Activated B cell treated with CpG ODN at 0.5 μM for 24 hours (primary cell): Measurements from ENCODE around the gene PITPNM1. TPM values are rescaled to one million over a fixed set of nuclear protein-coding genes. Genes with fewer than 3 reads are reported as not detected.

ENCODE experiments used
- ATAC-seq: fragments of 200-7000 bp; cut with Tn5 transposase; one replicate; pipeline ENCODE4 v1.10.0; 2021; ENCODE audit warnings: low read depth, mild to moderate bottlenecking, moderate library complexity
- CTCF ChIA-PET: fragments of 350-600 bp; sonication (Branson Sonifier 250); formaldehyde crosslinking; loops from one replicate; lab custom pipeline; 2021; ENCODE audit warnings: antibody characterized with exemption; lab: Charles Lee
- POLR2A ChIA-PET: fragments of 350-600 bp; sonication (Branson Sonifier 250); formaldehyde crosslinking; loops from one replicate; lab custom pipeline; 2021; ENCODE audit warnings: antibody characterized with exemption; lab: Charles Lee
- DNase-seq: peaks from one replicate; pipeline ENCODE4 v3.0.0; 2022
- H3K27ac Mint-ChIP-seq: one replicate; pipeline ENCODE4 v1.8.0; 2020; ENCODE audit warnings: mixed read lengths
- H3K27me3 Mint-ChIP-seq: one replicate; pipeline ENCODE4 v1.8.0; 2021; ENCODE audit warnings: mixed read lengths
- H3K36me3 Mint-ChIP-seq: one replicate; pipeline ENCODE4 v1.8.0; 2021; ENCODE audit warnings: low read depth, mixed read lengths
- H3K4me1 Mint-ChIP-seq: one replicate; pipeline ENCODE4 v1.8.0; 2021; ENCODE audit warnings: mixed read lengths
- H3K4me3 Mint-ChIP-seq: one replicate; pipeline ENCODE4 v1.8.0; 2020; ENCODE audit warnings: mild to moderate bottlenecking, mixed read lengths
- H3K9me3 Mint-ChIP-seq: one replicate; pipeline ENCODE4 v1.8.0; 2020; ENCODE audit warnings: mixed read lengths
- intact Hi-C: fragments of 100-400 bp; cut with micrococcal nuclease; formaldehyde crosslinking; loops from one replicate; pipeline ENCODE4 v1.15.1; 2024
- total RNA-seq: library from RNA; stranded (reverse); gene quantifications from 2 replicates; pipeline ENCODE4 v1.2.3, GENCODE V29; 2022
- TF ChIP-seq, protein P1 (sequence below): fragments of 200-600 bp; IDR thresholded peaks from one replicate; pipeline ENCODE4 v1.8.0; 2022; ENCODE audit warnings: antibody characterized with exemption, mild to moderate bottlenecking

Gene PITPNM1
- total RNA-seq, 1 donor from 2014 or later: 111 TPM

- POLR2A ChIA-PET: interaction anchor here (0.6 to 11.1 kb wide), 5 partner anchors 9 to 90 kb away, joined by 3 to 189 read pairs (median 3); partner anchors contain the start of genes AIP, PPP1CA and PTPRCAP
- Mint-ChIP-seq H3K36me3 (peaks cover 81% of the 10 kb centered on the region), H3K9me3 (no peaks in the 10 kb centered on the region)
These were observed 13.7 kb downstream of the PITPNM1 start for GRCh38 chr11:67491276-67492068.

GRCh38 chr11:67490727-67491065 is 14.5 kb downstream of the PITPNM1 start:
- Mint-ChIP-seq H3K4me1 (peaks cover 26% of the 10 kb centered on the region), H3K4me3 (no peak overlapping the region), H3K9me3 (no peaks in the 10 kb centered on the region), H3K36me3 (peaks cover 80% of the 10 kb centered on the region), H3K27ac (peak overlapping the region; percentile 57), H3K27me3 (no peaks in the 10 kb centered on the region)
- ChIA-PET POLR2A (interaction anchor here (0.6 to 11.1 kb wide), 5 partner anchors 8 to 89 kb away, joined by 3 to 189 read pairs (median 4); partner anchors contain the start of genes AIP, PPP1CA and PTPRCAP), CTCF (no interaction called here)
- intact Hi-C loops: no loop called here
- no peak for ATAC-seq
- DNase-seq: no peak
- TF ChIP-seq, protein P1, sequence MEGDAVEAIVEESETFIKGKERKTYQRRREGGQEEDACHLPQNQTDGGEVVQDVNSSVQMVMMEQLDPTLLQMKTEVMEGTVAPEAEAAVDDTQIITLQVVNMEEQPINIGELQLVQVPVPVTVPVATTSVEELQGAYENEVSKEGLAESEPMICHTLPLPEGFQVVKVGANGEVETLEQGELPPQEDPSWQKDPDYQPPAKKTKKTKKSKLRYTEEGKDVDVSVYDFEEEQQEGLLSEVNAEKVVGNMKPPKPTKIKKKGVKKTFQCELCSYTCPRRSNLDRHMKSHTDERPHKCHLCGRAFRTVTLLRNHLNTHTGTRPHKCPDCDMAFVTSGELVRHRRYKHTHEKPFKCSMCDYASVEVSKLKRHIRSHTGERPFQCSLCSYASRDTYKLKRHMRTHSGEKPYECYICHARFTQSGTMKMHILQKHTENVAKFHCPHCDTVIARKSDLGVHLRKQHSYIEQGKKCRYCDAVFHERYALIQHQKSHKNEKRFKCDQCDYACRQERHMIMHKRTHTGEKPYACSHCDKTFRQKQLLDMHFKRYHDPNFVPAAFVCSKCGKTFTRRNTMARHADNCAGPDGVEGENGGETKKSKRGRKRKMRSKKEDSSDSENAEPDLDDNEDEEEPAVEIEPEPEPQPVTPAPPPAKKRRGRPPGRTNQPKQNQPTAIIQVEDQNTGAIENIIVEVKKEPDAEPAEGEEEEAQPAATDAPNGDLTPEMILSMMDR: no peak

More at GRCh38 chr11:67491276-67492068, 13.7 kb downstream of the PITPNM1 start:
- H3K27me3 Mint-ChIP-seq: no peaks in the 10 kb centered on the region
- no peak overlapping the region for H3K4me3 Mint-ChIP-seq
- intact Hi-C loops: no loop called here
- CTCF ChIA-PET: no interaction called here
- ATAC-seq (no peak), DNase-seq (no peak)
- TF ChIP-seq, protein P1: no peak
- no peak overlapping the region for H3K27ac Mint-ChIP-seq
- peaks cover 19% of the 10 kb centered on the region for H3K4me1 Mint-ChIP-seq

- peaks cover 76% of the 10 kb centered on the region for H3K36me3 Mint-ChIP-seq
- ChIA-PET CTCF (no interaction called here), POLR2A (interaction anchor here (1.0 to 11.1 kb wide), 4 partner anchors 7 to 89 kb away, joined by 3 to 189 read pairs (median 6); partner anchors contain the start of genes AIP, PPP1CA and PTPRCAP)
- H3K4me3 Mint-ChIP-seq: no peak overlapping the region
- H3K27ac Mint-ChIP-seq: peak overlapping the region; percentile 73
- H3K27me3 Mint-ChIP-seq: no peaks in the 10 kb centered on the region
- peaks cover 31% of the 10 kb centered on the region for H3K4me1 Mint-ChIP-seq
- ATAC-seq (no peak), DNase-seq (no peak)
- TF ChIP-seq, protein P1: no peak
- intact Hi-C loops: no loop called here
- H3K9me3 Mint-ChIP-seq: no peaks in the 10 kb centered on the region
These were observed 15.1 kb downstream of the PITPNM1 start for GRCh38 chr11:67489885-67490726.

GRCh38 chr11:67489203-67489884 is 15.8 kb downstream of the PITPNM1 start:
- DNase-seq (no peak), ATAC-seq (no peak)
- peak overlapping the region; percentile 73 for H3K27ac Mint-ChIP-seq
- intact Hi-C loops: no loop called here
- TF ChIP-seq, protein P1: no peak
- H3K9me3 Mint-ChIP-seq: no peaks in the 10 kb centered on the region
- H3K4me1 Mint-ChIP-seq: peaks cover 39% of the 10 kb centered on the region
- peaks cover 79% of the 10 kb centered on the region for H3K36me3 Mint-ChIP-seq
- ChIA-PET POLR2A (interaction anchor here (1.0 to 11.1 kb wide), 3 partner anchors 9 to 88 kb away, joined by 4 to 189 read pairs (median 7); partner anchors contain the start of genes PPP1CA and PTPRCAP), CTCF (no interaction called here)
- H3K4me3 Mint-ChIP-seq: no peak overlapping the region
- no peaks in the 10 kb centered on the region for H3K27me3 Mint-ChIP-seq
